GM23338 (cell line): ENCODE data around the gene SLC4A3. TPM values are rescaled to one million over a fixed set of nuclear protein-coding genes. Genes with fewer than 3 reads are reported as not detected.

Source experiments
- CREB1 ChIP-seq: fragments of 250-450 bp; sonication (Bioruptor Pico); IDR thresholded peaks from 2 replicates; pipeline ENCODE4 v1.5.0; 2020; ENCODE audit warnings: low read depth, mild to moderate bottlenecking, moderate library complexity
- CTCF ChIP-seq, 2 experiments: fragments of 200-600 bp in 1 of 2; sonication (generic) in 1 of 2; conservative IDR thresholded peaks; 2 replicates each; pipeline versions ENCODE4 v1.5.1 to v1.6.1; 2016 to 2017; ENCODE audit warnings: antibody characterized with exemption in 2 of 2, low read depth in 2 of 2, mild to moderate bottlenecking in 2 of 2, moderate library complexity in 1 of 2
- EZH2 ChIP-seq: fragments of 200-600 bp; sonication (generic); IDR thresholded peaks from one replicate; pipeline ENCODE4 v1.8.0; 2017; ENCODE audit warnings: antibody characterized with exemption, mild to moderate bottlenecking, low read depth; ENCODE audit not compliant: unreplicated experiment
- EZH2phosphoT487 ChIP-seq: fragments of 200-600 bp; sonication (generic); IDR thresholded peaks from one replicate; pipeline ENCODE4 v1.8.1; 2018; ENCODE audit warnings: antibody characterized with exemption; ENCODE audit not compliant: unreplicated experiment
- NANOG ChIP-seq: IDR thresholded peaks from 2 replicates; pipeline ENCODE4 v1.6.1; 2016; ENCODE audit warnings: antibody characterized with exemption, borderline replicate concordance
- POLR2AphosphoS5 ChIP-seq: IDR thresholded peaks from 2 replicates; pipeline ENCODE4 v1.6.1; 2016; ENCODE audit warnings: antibody characterized with exemption, low read depth
- ZNF114 ChIP-seq: fragments of 250-450 bp; sonication (Bioruptor Pico); IDR thresholded peaks from 2 replicates; pipeline ENCODE4 v1.5.0; 2020; ENCODE audit warnings: mild to moderate bottlenecking, moderate library complexity
- ZNF462 ChIP-seq: fragments of 250-450 bp; sonication (Bioruptor Pico); IDR thresholded peaks from 2 replicates; pipeline ENCODE4 v1.5.0; 2020; ENCODE audit warnings: mild to moderate bottlenecking, moderate library complexity
- polyA plus RNA-seq: library from polyadenylated mRNA; unstranded; fragments of >200 nt; fragmentation: Nextera tagmentation; extraction: Ambion mirVana; gene quantifications from 2 replicates; pipeline ENCODE4 v1.2.1, GENCODE V29; 2016
- total RNA-seq: library from RNA; depleted of rRNA; stranded (reverse); fragments of >200 nt; shearing (Covaris generic); gene quantifications from 2 replicates; pipeline ENCODE4 v1.2.3, GENCODE V29; 2014

SLC4A3 gene
- total and polyA plus RNA-seq, 2 experiments from 2014 or later, result 3.6 to 6.8 TPM

GRCh38 chr2:219637842-219638185 is 10.4 kb downstream of the SLC4A3 start (continued):
- no peak for TF ChIP-seq ZNF462
- TF ChIP-seq CREB1 (CRISPR knock-in tag), result no peak
- no peak for TF ChIP-seq EZH2
- TF ChIP-seq NANOG, result no peak
- no peak for TF ChIP-seq ZNF114 (CRISPR knock-in tag)
- TF ChIP-seq EZH2phosphoT487, result no peak
- no peak for TF ChIP-seq CTCF (conservative IDR thresholded peaks at IDR 0.05; ENCODE audit: low read depth in 2 of 2)
- TF ChIP-seq POLR2AphosphoS5, result no peak
